ENCODE measurements around the gene CES2. TPM values are rescaled to one million over a fixed set of nuclear protein-coding genes. Genes with fewer than 3 reads are reported as not detected.

Gene CES2
- total and polyA plus RNA-seq, 10 of the 15 experiments (the other 5 are each of a cell fraction or from before 2014, with no cell fraction given), result 1.6 to 33.7 (median 21.0) TPM

GRCh38 chr16:66952430-66953110 is 17.3 kb downstream of the CES2 start:
- ChIA-PET POLR2A (no interaction called here), SMC1A (ENCODE audit: uncharacterized antibody, unreplicated experiment) (interaction anchor here (0.9 to 1.7 kb wide), 6 partner anchors 23 to 328 kb away, joined by 4 to 6 read pairs (median 5); no protein-coding TSS in a partner anchor), RAD21 (ENCODE audit: unreplicated experiment) (interaction anchor here (0.9 to 1.6 kb wide), 3 partner anchors 61 to 203 kb away, joined by 3 to 4 read pairs (median 4); no protein-coding TSS in a partner anchor), CTCF (interaction anchor here (0.6 to 2.8 kb wide), 16 partner anchors 9 to 513 kb away, joined by 3 to 11 read pairs (median 4); no protein-coding TSS in a partner anchor)
- no TSS peak for BruUV-seq (replicated peaks)
- H2AFZ ChIP-seq (ENCODE audit: control insufficient read depth, low read depth, low read length), result no peak overlapping the region
- no peaks in the 10 kb centered on the region for H3K9me3 ChIP-seq (replicated peaks; ENCODE audit: control insufficient read depth, insufficient read depth, low read length)
- TF ChIP-seq GABPA (IDR thresholded peaks at IDR 0.05; ENCODE audit: low read depth) (no peak), PRDM15 (CRISPR knock-in tag; IDR thresholded peaks at IDR 0.05) (no peak)
- DNase-seq (ENCODE audit: low read depth, low spot score), result no peak
- in situ Hi-C loops (cut with MboI) (no loop called here), intact Hi-C loops (cut with micrococcal nuclease; ENCODE audit: unreplicated experiment) (loop anchor here (10.0 kb wide), 1 partner anchor 62 kb away; no protein-coding TSS in a partner anchor)
- no peaks in the 10 kb centered on the region for H4K20me1 ChIP-seq (ENCODE audit: control insufficient read depth, insufficient read depth)
- H3K4me1 ChIP-seq (ENCODE audit: control insufficient read depth, insufficient read depth, low read length), result peaks cover 15% of the 10 kb centered on the region
- no peak overlapping the region for H3K27ac ChIP-seq (ENCODE audit: control insufficient read depth, insufficient read depth)
- no peaks in the 10 kb centered on the region for H3K79me2 ChIP-seq (ENCODE audit: control insufficient read depth, insufficient read depth, low read length)
- no peak overlapping the region for H3K4me2 ChIP-seq (ENCODE audit: control insufficient read depth, insufficient read depth)
- H3K27me3 ChIP-seq (replicated peaks in 1 of 2; ENCODE audit: control insufficient read depth in 2 of 2, insufficient read depth in 2 of 2, low read length in 1 of 2), result no peaks in the 10 kb centered on the region
- no peak overlapping the region for H3K9ac ChIP-seq (ENCODE audit: control insufficient read depth, insufficient read depth, low read length)
- FAIRE-seq, result no peak
- no peak for ATAC-seq
- no peaks in the 10 kb centered on the region for H3K36me3 ChIP-seq (ENCODE audit: control insufficient read depth in 2 of 2, insufficient read depth in 2 of 2, low read length in 1 of 2)
- WGBS (ENCODE audit: insufficient coverage, insufficient replicate concordance, low lambda C conversion rate, missing lambda C conversion rate), result 80% methylated on average over 7 of the region's 7 CpGs
- H3K4me3 ChIP-seq, result no peak overlapping the region
